ENCODE measurements around the gene SLCO4A1. TPM values are rescaled to one million over a fixed set of nuclear protein-coding genes. Genes with fewer than 3 reads are reported as not detected.

SLCO4A1 gene
- total and polyA plus RNA-seq, 9 of the 15 experiments (the other 6 are each of a cell fraction or from before 2014, with no cell fraction given) = 1.6 to 21.9 (median 12.8) TPM

- TF ChIP-seq ZNF318 (IDR thresholded peaks at IDR 0.05; ENCODE audit: borderline replicate concordance in 1 of 2, low read depth in 1 of 2) (no peak), RBM17 (IDR thresholded peaks at IDR 0.05; ENCODE audit: borderline replicate concordance, low read depth, low read length) (no peak), ZNF217 (CRISPR knock-in tag; IDR thresholded peaks at IDR 0.05) (no peak), GABPB1 (CRISPR knock-in tag; IDR thresholded peaks at IDR 0.05) (no peak), CREB3L1 (IDR thresholded peaks at IDR 0.05; ENCODE audit: borderline replicate concordance, low read depth) (no peak), NCOA1 (IDR thresholded peaks at IDR 0.05; ENCODE audit: low read depth) (no peak), ZBTB8A (IDR thresholded peaks at IDR 0.05; ENCODE audit: partially characterized antibody) (no peak), GABPA (tag; conservative IDR thresholded peaks at IDR 0.05; ENCODE audit: low read depth) (no peak), SFPQ (IDR thresholded peaks at IDR 0.05; ENCODE audit: low read depth, low read length) (no peak)
Observed at GRCh38 chr20:62702895-62703852, 60.9 kb downstream of the SLCO4A1 start (continued).

All from K562 (cell line).